Skin epidermis (tissue), 12 donors: ENCODE data around the gene HTT-AS.

Experiments used
- H3K27ac ChIP-seq, 21 experiments: fragments of 200-600 bp; sonication (generic) in 11 of 21; one replicate each; pipeline ENCODE4 v1.5.0; 2020; ENCODE audit warnings: mild to moderate bottlenecking in 3 of 21, inconsistent platforms in 2 of 21, moderate library complexity in 2 of 21
- H3K4me3 ChIP-seq, 7 experiments: fragments of 200-600 bp; sonication (generic) in 2 of 7; one replicate each; pipeline ENCODE4 v1.5.0; 2020; ENCODE audit warnings: inconsistent platforms in 2 of 7, mild to moderate bottlenecking in 2 of 7, moderate library complexity in 1 of 7

Gene HTT-AS

DNA sequence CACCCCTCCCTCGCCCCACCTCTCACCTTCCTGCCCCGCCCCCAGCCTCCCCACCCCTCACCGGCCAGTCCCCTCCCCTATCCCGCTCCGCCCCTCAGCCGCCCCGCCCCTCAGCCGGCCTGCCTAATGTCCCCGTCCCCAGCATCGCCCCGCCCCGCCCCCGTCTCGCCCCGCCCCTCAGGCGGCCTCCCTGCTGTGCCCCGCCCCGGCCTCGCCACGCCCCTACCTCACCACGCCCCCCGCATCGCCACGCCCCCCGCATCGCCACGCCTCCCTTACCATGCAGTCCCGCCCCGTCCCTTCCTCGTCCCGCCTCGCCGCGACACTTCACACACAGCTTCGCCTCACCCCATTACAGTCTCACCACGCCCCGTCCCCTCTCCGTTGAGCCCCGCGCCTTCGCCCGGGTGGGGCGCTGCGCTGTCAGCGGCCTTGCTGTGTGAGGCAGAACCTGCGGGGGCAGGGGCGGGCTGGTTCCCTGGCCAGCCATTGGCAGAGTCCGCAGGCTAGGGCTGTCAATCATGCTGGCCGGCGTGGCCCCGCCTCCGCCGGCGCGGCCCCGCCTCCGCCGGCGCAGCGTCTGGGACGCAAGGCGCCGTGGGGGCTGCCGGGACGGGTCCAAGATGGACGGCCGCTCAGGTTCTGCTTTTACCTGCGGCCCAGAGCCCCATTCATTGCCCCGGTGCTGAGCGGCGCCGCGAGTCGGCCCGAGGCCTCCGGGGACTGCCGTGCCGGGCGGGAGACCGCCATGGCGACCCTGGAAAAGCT, at the start of gene HTT-AS, which contains the start of gene HTT:
Gene HTT-AS, minus strand, starts transcription at position 461 of the 768 bp plus-strand sequence.
Gene HTT, plus strand, starts transcription at position 604 of the 768 bp plus-strand sequence. Its CDS starts 145 bp downstream, at position 749.
- Histone ChIP-seq H3K4me3 (peak within 1 kb of the TSS; percentile 69 to 95 (median 79)), H3K27ac (peak within 1 kb of the TSS; percentile 49 to 94 (median 88))

DNA sequence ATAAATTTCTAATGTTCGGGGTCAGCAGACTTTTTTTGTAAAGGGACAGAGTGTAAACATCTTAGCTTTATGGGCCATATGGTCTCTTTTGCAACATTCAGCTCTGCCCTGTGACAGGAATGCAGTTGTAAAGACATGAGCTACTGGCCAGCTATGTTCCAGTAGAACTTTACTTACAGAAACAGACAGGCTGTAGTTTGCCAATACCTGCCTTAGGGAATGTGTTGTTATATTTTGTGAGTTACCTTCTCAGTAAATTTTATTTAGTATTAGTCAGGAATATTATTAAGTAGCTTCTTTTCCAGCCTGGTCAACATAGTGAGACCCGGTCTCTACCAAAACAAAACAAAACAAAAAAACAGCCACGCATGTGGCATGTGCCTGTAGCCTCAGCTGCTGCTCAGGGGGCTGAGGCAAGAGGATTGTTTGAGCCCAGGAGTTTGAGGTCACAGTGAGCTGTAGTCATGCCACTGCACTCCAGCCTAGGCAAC, 48.9 kb upstream of the HTT-AS start:
- H3K27ac ChIP-seq, result peak overlapping the region in 8 of 21 experiments; percentile 12 to 84 (median 42)

DNA sequence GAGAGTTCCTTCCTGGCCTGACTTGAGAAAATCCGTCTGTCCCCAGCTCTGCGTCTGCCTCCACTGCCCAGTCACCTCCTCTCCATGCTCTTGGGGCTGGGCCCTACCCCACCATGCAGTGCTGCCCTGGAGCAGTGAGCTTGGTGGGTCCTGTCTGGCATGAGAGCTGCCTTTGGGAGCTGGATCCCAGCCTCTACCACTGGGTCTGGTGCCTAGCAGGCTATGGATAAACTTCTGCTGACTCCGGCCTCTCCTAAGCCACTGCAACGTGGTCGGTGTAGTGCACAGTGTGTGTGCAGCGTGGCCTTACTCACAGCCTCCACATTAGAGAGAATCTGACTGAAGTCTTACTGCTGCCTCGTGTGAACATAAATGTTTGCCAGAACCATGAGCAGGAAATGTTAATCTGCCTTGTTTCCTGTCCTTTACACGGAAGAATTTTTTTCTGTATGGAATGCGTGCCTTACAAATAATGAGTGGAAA, 47.8 kb upstream of the HTT-AS start:
- Histone ChIP-seq H3K4me3 (no peak overlapping the region), H3K27ac (peak overlapping the region in 14 of 21 experiments; percentile 6 to 84 (median 50))

More for the DNA sequence above, 48.9 kb upstream of the HTT-AS start:
- H3K4me3 ChIP-seq, result no peak overlapping the region

DNA sequence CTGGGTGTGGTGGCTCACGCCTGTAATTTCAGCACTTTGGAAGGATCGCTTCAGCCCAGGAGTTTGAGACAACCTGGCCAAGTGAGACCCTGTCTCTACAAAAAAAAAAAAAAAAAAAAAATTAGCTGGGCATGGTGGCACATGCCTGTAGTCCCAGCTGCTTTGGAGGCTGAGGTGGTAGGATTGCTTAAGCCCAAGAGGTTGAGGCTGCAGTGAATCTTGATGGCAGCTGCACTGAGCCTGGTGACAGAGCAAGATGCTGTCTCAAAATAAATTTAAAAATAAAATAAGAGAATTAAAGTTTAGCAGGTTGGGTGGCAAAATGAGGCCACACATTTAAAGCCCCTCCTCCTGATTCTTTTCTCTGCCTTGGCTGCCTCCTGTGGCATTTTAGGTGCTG, 47.3 kb upstream of the HTT-AS start:
- Histone ChIP-seq H3K27ac (peak overlapping the region in 15 of 21 experiments; percentile 1 to 84 (median 49)), H3K4me3 (no peak overlapping the region)

DNA sequence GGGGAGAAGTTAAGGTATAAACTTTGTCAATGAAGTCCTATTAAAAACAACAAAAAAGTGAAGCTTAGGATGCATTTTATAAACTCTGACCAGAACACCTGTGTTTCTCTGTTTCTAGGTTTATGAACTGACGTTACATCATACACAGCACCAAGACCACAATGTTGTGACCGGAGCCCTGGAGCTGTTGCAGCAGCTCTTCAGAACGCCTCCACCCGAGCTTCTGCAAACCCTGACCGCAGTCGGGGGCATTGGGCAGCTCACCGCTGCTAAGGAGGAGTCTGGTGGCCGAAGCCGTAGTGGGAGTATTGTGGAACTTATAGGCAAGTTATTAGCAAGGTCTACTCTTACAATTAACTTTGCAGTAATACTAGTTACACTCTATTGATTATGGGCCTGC, 46.8 kb upstream of the HTT-AS start:
- Histone ChIP-seq H3K27ac (peak overlapping the region in 3 of 21 experiments; percentile 76 to 84 (median 78)), H3K4me3 (no peak overlapping the region)

DNA sequence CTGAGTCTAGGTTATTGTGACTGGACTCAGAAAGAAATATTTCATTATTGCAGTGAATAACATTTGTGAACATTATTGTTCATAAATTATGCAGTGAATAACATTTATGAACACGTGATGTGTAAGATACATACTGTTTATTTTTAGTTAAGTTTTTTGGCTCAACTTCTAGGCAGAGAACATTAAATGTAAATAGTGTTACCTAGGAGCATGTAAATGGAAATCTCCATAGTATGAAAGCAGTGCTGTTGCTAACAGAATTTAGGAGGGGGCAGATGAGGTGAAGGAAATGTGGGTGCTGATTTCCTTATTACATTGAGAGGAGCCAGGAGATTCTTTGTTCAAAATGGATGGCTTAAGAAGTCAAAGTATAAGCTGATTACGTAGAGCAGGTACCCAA, 45.1 kb upstream of the HTT-AS start:
- no peak overlapping the region for H3K4me3 ChIP-seq
- H3K27ac ChIP-seq, result peak overlapping the region in 1 of 21 experiments; percentile 20

DNA sequence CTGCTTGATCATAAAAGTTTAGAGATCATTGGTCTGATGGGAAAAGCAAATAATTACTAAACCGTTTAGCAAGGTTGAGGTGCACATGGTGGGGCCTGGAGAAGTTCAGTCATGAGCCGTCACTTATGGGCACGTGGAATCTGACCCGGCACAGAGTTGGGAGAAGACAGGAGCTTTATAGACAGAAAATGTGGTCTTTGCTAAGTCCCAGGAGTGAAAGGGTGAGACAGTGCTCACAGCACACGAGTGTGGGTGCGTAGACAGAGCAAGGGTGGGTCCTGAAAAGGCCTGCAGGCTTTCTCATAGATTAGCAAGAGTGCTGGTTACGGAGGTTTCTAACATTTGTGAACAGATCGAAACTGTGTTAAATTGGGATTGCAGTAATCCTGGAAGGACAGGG, 44.0 kb upstream of the HTT-AS start:
- H3K27ac ChIP-seq, result no peak overlapping the region
- H3K4me3 ChIP-seq, result no peak overlapping the region

DNA sequence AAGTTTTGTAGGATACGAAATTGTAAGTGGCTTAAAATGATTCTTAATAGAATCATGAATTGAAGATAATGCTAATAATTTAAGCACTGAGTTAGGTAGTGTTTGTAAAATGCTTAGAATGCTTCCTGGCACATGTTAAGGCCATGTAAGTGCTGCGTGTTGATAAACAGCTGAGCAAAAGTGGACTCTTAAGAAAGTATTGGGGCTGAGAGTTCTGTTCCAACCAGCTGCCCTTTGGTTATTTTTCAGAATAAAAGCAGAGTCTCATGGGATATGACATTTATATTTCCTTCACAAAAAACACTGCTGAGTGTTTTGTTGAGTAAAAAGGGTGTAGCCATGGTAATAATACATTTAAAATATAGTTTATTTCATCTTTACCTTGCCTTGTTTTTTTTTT, 42.6 kb upstream of the HTT-AS start:
- Histone ChIP-seq H3K4me3 (no peak overlapping the region), H3K27ac (no peak overlapping the region)

DNA sequence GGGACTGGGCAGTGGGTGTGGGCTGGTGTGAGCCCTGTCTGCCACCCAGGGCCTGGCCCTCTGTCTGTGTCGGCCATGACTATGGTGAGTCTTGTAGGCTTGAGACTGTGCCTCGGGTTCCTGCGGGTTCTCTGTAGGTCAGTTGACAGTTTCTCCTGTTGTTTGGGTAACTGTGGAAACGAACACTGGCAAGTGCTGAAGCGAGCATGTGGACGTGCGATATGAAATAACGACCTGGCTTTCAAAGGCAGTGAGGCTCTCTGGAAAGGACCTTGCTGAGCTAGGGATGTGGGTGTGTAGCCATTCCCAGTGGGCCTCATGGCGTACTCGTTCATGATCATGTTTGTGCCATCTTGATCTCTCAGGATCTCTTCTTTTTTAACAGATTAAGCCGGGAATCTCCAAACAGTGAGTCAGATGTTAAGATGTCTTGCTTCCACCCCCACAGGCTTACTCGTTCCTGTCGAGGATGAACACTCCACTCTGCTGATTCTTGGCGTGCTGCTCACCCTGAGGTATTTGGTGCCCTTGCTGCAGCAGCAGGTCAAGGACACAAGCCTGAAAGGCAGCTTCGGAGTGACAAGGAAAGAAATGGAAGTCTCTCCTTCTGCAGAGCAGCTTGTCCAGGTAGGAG, 41.4 kb upstream of the HTT-AS start:
- peak overlapping the region in 1 of 21 experiments; percentile 69 for H3K27ac ChIP-seq

DNA sequence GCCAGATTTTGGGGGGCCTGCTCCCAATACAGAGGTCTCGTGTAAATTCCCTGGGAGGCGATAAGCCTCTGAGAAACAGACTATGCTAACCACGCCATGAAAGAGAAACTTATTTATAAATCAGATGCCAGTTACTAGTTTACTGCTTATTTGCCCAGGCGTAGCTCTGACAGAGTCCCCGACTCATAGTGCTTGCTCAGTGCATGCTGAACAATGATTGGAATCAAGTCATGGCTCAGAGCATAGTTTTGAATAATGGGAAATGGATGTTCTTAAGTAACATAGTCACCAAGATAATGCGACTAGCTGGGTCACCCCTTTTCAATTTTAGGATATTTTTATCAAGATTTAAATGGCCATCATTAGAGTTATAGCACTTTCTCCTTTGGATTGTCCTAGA, 40.0 kb upstream of the HTT-AS start:
- Histone ChIP-seq H3K4me3 (no peak overlapping the region), H3K27ac (peak overlapping the region in 1 of 21 experiments; percentile 75)

More for the DNA sequence above, 41.4 kb upstream of the HTT-AS start:
- no peak overlapping the region for H3K4me3 ChIP-seq

DNA sequence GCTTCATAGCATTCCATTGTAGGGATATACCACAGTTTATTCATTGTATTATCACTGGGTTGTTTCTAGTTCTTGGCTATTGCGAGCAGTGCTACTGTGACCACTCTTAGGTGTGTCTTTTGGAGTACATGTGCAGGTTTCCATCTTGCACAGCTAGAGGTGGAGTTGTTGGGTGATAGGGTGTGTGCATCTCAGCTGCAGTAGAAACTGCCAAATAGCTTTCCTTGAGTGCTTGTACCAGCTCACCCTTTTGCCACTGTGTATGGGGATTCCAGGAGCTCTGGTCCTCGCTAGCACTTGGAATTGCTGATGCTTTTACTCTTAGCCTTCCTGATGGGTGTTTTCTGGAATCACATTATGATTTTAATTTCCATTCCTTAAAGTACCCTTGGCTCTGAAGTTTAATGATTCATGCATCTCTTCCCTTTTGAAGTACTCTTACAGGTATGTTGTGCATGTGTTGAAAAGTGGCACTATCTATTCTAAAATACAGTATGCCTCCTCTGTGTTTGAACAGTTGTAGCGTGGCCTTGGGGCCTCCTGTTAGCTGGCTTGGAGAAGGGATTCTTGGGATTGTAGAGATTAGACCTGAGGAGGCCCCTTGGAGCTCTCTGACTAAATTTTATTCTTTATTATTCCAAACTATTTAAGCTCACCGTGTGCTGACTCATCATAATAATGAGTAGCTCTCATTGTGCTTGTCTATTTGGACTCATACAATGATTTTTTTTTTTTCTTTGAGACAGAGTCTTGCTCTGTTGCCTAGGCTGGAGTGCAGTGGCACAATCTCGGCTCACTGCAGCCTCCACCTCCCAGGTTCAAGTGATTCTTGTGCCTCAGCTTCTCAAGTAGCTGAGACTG, 38.5 kb upstream of the HTT-AS start:
- peak overlapping the region in 1 of 21 experiments; percentile 75 for H3K27ac ChIP-seq

DNA sequence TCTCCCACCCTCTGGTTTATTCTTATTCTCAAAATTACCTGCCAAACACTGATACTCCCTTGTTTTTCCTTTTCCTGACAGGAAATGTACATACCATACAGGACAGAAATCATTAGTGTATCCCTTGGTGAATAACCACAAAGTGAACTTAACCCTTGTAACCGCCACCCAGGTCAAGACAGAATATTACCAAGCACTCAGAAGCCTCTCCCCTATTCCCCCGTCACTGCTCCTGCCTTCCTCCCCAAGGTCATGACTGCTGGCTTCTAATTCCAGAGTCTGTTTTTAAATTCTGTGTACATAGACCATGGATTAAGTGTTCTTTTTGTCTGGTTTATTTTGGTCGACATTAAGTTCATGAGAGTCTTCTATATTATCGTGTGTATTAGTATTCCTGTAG, 37.9 kb upstream of the HTT-AS start:
- Histone ChIP-seq H3K27ac (peak overlapping the region in 1 of 21 experiments; percentile 55), H3K4me3 (no peak overlapping the region)

More for the DNA sequence above, 38.5 kb upstream of the HTT-AS start:
- no peak overlapping the region for H3K4me3 ChIP-seq

DNA sequence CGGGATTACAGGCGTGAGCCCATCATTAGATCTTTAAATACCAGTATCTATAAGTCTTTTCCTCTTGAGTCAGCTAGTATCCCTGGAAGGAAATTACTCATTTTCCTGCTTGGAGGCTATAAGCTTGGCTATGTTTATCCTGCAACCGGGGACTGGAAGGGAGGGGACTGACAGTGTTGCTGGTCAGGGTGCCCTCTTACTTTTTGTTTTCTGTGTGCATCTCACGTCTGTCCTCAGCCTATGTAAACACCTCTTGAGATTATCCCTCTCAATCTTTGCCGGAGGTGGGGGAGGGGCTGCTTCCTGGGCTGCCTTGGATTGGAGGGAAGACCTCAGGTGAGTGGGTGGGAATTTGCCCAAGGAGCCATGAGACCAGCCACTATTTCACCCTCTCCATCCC, 37.1 kb upstream of the HTT-AS start:
- H3K27ac ChIP-seq, result peak overlapping the region in 2 of 21 experiments; percentile 52 to 55

DNA sequence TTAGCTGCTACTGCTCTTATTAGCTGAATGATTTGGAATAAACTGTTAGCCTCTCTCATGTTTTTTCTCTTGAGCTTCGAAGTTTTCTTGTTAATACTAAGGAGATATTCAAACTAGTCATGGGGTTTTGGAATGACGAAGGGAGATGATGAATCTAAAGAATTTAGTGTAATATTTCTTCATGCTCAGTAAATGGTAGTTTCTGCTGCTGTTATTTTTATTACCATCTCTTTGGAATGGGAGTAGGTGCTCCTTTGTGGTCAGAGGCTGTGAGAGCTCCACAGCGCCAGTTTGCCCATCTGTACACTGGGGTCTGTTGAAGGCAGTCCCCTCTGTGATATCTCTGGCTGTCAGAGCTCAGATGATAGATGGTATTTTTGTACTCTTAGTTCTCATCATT, 33.9 kb upstream of the HTT-AS start:
- H3K4me3 ChIP-seq, result no peak overlapping the region
- H3K27ac ChIP-seq, result peak overlapping the region in 10 of 21 experiments; percentile 4 to 65 (median 44)

More for the DNA sequence above, 37.1 kb upstream of the HTT-AS start:
- no peak overlapping the region for H3K4me3 ChIP-seq

DNA sequence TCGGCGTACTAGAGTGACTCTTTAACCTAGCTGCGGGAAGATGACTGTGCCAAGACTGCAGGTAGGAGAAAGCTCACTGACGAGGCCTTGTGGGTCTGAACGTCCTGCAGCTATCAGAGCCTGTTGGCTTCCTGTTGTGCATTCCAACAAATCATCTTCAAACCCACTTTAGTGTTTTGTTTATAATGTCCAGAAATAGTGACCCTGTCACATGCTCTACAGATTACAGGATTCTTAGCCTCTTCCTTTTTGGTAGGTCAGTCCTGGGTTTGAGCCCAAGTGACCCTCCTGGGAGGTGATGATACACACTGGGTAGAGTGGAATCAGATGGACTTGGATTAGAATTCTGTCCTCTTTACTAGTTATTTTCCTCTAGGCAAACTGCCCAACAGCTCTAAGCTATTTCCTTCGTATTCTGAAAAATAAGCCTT, 33.4 kb upstream of the HTT-AS start:
- peak overlapping the region in 12 of 21 experiments; percentile 2 to 65 (median 42) for H3K27ac ChIP-seq
- H3K4me3 ChIP-seq, result no peak overlapping the region

DNA sequence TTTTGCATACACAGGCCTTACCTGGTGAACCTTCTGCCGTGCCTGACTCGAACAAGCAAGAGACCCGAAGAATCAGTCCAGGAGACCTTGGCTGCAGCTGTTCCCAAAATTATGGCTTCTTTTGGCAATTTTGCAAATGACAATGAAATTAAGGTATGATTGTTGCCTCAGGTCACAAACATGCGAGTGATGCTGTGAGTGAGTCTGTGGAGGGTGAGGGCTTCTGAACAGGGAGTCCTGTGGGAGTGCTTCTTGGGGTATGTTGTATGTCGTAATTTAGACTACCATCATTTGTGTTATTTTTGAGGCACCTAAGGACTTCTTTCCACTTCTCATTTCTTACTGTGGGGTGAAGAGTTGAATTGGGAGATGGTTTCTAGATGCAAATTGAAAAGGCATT, 32.9 kb upstream of the HTT-AS start:
- Histone ChIP-seq H3K27ac (peak overlapping the region in 13 of 21 experiments; percentile 2 to 64 (median 29)), H3K4me3 (no peak overlapping the region)

DNA sequence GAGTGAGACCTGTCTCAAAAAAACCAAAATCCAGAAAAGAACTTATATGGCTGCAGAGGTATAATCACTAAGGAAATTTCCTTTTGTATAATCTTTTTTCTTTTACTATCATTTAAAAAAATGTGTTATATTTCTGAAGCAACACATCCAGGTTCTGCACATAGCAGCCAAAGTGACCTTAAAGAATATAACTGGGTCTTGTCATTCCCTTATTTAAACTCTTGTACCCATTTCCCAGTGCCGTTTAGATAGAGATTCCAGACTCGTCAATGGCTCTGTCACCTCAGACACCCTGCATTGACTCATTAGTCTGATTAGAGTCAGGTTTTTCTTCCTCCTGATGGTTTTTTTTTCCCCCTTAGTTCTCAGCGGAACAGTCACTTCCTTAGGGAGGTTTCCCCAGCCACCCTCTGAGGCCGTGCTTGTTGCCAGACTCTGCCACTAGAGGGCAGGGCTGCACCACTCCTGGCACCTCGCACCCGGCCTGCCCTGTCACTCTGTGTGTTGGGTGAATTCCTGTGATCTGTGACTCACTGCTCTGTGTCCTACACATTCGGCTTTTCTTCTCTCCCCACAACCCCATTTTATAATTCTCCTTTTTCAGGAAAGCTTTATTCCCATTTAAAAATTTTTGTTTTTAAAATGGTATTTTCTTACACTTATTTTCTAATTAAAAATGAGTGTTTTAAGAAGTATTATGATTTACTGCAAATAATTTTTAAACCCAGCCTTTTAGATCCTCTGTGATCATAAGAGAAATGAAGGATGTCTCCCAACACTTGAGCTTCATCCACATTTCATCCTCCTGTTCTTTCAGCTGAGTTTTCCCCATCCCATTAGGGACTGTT, 32.2 kb upstream of the HTT-AS start:
- Histone ChIP-seq H3K27ac (peak overlapping the region in 10 of 21 experiments; percentile 2 to 54 (median 28)), H3K4me3 (no peak overlapping the region)

DNA sequence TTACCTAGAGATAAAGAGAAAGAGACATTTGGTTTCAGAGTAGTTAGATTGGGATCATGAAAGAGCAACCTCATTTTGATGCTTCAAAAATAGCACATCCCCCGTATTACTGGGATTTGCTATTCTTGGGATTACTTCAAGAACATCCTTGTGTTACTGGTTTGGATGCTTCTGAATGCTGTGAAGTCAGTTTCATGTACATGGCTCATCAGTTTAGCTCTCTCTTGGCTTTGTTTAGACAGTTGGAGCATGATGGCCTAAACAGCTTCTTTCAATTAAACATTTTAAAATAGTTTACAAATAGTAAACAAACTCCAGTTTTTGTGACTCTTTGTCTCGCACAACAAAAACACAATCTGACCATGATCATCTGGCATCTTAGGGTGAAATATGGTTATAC, 24.0 kb upstream of the HTT-AS start:
- H3K27ac ChIP-seq, result no peak overlapping the region
- H3K4me3 ChIP-seq, result no peak overlapping the region
